ENCODE results near the gene YWHAQ. TPM values are rescaled to one million over a fixed set of nuclear protein-coding genes. Genes with fewer than 3 reads are reported as not detected.

YWHAQ gene
- total and polyA plus RNA-seq, 9 of the 15 experiments (the other 6 are each of a cell fraction or from before 2014, with no cell fraction given), result 63.1 to 359 (median 203) TPM

DNA sequence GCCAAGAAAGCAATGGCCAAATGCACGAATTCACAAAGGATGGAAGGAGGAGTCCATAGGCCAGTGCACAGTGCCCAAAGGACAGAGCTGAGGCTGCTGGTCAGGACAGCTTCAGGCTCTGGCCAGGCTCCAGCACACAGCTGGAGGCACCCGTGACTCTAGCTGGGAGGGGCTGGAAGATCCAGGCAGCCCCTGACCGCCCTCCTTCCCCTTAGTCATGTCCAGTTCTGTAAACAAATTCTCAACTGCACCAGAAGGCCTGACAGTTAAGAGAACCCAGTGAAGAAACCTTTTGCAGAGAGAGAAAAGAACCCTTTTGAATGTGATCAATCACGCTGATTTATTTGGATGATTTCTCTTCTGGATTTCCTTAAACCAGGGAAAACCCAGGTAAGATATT is 7.7 kb upstream of the YWHAQ start (continued):
- TF ChIP-seq SMARCE1 (IDR thresholded peaks at IDR 0.05) (peak; percentile 72; the same call in 1 of the 2 replicates), HEY1 (CRISPR knock-in tag; IDR thresholded peaks at IDR 0.05; ENCODE audit: borderline replicate concordance) (no peak), NCOR1 (IDR thresholded peaks at IDR 0.05) (0 out of 2 replicates have a peak, but pooled peaks have one; percentile 21), FOXA3 (CRISPR knock-in tag; conservative IDR thresholded peaks at IDR 0.05 in 1 of 2, IDR thresholded peaks at IDR 0.05 in 1 of 2) (0 out of 4 replicates have a peak, but pooled peaks of 1 of the 2 experiments have one; percentile 15), MTA2 (IDR thresholded peaks at IDR 0.05; ENCODE audit: low read depth) (peak; percentile 36), NR3C1 (CRISPR knock-in tag; IDR thresholded peaks at IDR 0.05) (no peak), C11orf30 (IDR thresholded peaks at IDR 0.05; ENCODE audit: low read depth) (peak; percentile 83), CBFA2T3 (IDR thresholded peaks at IDR 0.05) (peak; percentile 78), ARHGAP35 (IDR thresholded peaks at IDR 0.05; ENCODE audit: partially characterized antibody) (no peak), BRD9 (IDR thresholded peaks at IDR 0.05; ENCODE audit: low read depth, partially characterized antibody) (no peak), ZZZ3 (IDR thresholded peaks at IDR 0.05) (no peak), TRIM24 (IDR thresholded peaks at IDR 0.05) (0 out of 4 replicates have a peak, but pooled peaks of 1 of the 2 experiments have one; percentile 30), TCF3 (CRISPR knock-in tag; IDR thresholded peaks at IDR 0.05) (peak; percentile 63)
- TF ChIP-seq, protein P1, sequence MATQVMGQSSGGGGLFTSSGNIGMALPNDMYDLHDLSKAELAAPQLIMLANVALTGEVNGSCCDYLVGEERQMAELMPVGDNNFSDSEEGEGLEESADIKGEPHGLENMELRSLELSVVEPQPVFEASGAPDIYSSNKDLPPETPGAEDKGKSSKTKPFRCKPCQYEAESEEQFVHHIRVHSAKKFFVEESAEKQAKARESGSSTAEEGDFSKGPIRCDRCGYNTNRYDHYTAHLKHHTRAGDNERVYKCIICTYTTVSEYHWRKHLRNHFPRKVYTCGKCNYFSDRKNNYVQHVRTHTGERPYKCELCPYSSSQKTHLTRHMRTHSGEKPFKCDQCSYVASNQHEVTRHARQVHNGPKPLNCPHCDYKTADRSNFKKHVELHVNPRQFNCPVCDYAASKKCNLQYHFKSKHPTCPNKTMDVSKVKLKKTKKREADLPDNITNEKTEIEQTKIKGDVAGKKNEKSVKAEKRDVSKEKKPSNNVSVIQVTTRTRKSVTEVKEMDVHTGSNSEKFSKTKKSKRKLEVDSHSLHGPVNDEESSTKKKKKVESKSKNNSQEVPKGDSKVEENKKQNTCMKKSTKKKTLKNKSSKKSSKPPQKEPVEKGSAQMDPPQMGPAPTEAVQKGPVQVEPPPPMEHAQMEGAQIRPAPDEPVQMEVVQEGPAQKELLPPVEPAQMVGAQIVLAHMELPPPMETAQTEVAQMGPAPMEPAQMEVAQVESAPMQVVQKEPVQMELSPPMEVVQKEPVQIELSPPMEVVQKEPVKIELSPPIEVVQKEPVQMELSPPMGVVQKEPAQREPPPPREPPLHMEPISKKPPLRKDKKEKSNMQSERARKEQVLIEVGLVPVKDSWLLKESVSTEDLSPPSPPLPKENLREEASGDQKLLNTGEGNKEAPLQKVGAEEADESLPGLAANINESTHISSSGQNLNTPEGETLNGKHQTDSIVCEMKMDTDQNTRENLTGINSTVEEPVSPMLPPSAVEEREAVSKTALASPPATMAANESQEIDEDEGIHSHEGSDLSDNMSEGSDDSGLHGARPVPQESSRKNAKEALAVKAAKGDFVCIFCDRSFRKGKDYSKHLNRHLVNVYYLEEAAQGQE (IDR thresholded peaks at IDR 0.05; ENCODE audit: borderline replicate concordance), result peak; percentile 49
- TF ChIP-seq, protein P1 (CRISPR knock-in tag; IDR thresholded peaks at IDR 0.05; ENCODE audit: low read depth), result no peak
- TF ChIP-seq, protein P2, sequence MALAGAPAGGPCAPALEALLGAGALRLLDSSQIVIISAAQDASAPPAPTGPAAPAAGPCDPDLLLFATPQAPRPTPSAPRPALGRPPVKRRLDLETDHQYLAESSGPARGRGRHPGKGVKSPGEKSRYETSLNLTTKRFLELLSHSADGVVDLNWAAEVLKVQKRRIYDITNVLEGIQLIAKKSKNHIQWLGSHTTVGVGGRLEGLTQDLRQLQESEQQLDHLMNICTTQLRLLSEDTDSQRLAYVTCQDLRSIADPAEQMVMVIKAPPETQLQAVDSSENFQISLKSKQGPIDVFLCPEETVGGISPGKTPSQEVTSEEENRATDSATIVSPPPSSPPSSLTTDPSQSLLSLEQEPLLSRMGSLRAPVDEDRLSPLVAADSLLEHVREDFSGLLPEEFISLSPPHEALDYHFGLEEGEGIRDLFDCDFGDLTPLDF (CRISPR knock-in tag; IDR thresholded peaks at IDR 0.05), result no peak
- TF ChIP-seq, protein P3, sequence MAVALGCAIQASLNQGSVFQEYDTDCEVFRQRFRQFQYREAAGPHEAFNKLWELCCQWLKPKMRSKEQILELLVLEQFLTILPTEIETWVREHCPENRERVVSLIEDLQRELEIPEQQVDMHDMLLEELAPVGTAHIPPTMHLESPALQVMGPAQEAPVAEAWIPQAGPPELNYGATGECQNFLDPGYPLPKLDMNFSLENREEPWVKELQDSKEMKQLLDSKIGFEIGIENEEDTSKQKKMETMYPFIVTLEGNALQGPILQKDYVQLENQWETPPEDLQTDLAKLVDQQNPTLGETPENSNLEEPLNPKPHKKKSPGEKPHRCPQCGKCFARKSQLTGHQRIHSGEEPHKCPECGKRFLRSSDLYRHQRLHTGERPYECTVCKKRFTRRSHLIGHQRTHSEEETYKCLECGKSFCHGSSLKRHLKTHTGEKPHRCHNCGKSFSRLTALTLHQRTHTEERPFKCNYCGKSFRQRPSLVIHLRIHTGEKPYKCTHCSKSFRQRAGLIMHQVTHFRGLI (CRISPR knock-in tag; IDR thresholded peaks at IDR 0.05), result no peak
- TF ChIP-seq, protein P4, sequence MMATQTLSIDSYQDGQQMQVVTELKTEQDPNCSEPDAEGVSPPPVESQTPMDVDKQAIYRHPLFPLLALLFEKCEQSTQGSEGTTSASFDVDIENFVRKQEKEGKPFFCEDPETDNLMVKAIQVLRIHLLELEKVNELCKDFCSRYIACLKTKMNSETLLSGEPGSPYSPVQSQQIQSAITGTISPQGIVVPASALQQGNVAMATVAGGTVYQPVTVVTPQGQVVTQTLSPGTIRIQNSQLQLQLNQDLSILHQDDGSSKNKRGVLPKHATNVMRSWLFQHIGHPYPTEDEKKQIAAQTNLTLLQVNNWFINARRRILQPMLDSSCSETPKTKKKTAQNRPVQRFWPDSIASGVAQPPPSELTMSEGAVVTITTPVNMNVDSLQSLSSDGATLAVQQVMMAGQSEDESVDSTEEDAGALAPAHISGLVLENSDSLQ (IDR thresholded peaks at IDR 0.05), result peak; percentile 73

Data from K562 (cell line).